Fibroblast of skin of back (primary cell): ENCODE measurements around the gene SMIM7.

ENCODE experiments used
- DNase-seq: peaks from one replicate; pipeline ENCODE4 v3.0.0-alpha.2; 2013

SMIM7 gene

DNA sequence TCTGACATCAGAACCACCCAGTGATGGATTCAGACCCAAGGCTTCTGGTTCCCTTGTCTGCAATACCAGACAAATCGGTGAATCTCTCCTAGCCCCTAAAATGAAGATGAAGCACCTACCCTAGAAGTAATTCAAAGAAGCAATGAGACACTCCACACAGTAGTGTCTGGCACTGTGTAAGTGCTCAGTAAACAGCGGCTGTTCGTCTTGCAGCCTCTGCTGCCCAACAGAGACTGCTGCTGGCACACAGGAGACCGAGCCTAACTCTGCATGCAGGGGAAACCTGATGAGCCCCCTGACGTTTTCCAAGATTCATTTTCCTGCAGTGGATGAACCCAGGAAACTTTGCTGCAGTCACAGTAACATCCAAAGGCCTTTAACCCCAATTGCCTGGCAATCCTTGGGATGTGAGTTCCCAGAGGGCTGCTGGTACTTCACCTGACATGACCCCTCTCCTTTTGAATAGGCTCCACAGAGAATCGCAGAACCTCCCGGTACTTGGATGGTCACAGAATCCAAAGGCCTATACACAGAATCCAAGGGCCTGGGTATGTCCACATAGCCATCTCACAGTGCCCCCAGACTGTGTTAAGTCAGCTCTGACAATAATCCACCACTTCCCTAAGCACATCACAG, 38.7 kb downstream of the SMIM7 start:
- no peak for DNase-seq

DNA sequence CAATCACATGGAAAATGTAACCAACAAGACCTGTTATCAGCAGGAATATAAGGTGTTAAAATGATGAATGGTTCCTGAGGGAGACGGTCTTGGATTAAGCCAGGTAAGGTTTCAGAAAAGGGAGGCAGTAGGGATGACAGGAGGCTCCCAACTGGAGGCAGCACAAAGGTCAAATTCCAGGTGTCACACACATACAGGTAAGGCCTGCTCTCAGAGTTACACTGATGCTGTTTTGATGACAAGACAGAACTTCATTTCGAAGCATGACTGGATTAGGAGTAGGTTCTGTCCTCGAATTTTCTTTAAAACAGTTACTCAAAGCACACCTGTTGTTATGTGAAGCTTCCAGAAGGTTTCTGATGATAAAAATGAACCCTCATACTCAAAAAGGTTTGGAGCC, 39.4 kb downstream of the SMIM7 start:
- DNase-seq: no peak

DNA sequence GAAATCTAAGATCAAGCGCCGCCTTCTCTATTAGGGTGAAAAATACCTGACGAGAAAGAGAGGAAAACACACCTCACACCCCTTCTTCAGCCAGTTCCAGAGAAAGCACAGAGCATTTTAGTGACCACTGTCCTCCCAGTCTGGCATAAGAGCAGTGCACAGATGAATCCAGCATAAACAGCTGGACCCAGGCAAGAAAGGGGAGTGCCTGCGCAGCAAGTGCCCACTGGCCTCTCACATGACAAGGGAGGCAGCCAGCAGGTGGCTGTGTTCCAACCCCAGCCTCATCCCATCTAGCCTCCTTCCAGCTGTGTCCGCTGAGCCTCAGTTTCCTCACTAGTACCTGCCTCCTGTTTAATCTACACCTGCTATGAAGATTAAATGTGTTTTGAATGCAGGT, 39.9 kb downstream of the SMIM7 start:
- DNase-seq: no peak

DNA sequence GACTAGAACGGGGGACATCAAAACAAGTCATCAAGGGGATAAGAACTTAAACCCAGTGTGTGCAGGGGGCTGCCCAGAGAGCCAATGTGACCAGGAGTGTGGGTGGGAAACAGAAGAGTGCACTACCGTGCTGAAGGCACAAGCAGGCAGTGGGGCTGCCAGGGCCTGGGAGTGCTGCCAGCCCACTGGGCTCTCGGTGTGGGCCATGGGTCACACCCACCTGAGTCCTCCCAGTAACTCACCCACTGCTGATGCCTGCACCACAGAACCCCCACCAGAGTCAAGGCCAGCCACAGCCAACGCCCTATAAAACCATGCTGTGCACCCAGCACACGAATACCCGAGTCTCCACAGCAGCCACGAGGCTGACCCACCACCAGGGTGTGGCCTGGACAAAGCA, 40.5 kb downstream of the SMIM7 start:
- DNase-seq: no peak

DNA sequence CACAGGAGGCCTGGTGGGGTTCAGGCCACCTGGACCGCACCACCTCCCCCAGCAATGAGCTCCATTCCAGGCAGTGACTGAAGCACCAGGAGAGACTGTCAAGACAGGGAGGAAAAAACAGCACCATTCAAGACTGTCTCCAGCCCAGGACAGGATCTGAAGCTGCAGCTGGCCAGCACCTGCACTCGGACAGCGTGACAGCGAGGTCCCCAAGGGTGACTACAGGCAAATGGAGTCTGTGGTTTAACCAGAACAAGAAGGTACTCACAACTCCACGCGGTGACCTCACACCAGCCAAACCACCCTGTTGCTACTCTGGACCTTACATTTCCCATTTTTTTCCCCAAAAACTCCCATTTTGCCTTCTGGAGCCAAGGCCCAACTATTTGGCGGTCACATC, 41.7 kb downstream of the SMIM7 start:
- no peak for DNase-seq

DNA sequence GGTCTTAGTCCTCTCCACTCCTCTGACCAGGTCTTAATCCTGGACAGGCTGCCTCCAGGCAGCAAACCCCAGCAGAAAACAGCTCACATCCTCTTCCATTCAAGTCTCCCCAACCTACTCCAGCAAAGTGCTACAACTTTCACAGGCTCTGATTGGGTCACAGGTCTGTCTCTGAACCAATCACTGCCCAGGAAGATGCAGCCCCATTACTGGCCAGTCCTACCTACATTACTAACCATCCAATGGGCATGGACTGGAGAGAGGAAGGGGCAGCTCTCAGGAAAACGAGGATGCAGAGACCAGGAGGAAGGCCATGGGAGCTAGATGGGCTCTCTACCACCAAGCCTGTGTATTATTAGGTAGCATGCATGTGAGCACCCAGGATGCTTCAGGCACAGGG, 44.1 kb downstream of the SMIM7 start:
- no peak for DNase-seq

DNA sequence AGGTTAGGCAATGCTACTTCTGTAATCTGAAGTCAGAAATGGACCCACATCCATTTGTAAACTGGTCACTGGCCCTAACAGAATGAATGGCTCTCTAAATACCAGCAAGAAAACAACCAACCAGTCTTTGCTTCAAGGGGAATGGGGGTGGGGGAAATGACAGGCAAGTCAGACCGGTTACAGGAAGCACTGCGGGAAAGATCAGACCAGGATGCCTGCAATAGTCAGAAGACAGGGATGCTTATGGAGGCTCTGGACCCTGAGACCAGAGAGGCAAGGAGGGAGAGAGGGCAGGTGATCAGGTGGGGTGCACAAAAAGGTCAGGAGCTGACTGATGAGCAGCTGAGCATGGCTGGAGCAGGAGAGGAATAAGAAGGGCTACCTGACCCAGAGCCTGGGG, 45.0 kb downstream of the SMIM7 start:
- DNase-seq: no peak

DNA sequence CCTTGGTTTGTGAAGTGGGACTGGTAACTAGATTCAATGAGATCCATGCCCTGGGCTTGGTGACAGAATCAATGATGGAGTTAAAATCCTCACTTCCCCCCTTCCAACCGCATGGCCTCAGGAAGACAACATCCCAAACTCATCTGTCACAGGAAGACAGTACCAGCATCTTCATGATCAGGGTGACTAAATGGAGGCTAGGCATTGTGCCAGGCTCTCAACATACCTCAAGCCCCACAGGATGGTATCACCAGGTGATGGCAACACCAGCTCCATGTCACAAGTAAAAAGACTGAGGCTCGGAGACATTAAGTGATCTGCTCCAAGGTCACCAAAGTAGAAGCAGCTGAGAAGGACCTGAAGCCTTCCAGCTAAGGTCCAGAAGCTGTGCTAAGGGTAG, 46.1 kb downstream of the SMIM7 start:
- DNase-seq: no peak

DNA sequence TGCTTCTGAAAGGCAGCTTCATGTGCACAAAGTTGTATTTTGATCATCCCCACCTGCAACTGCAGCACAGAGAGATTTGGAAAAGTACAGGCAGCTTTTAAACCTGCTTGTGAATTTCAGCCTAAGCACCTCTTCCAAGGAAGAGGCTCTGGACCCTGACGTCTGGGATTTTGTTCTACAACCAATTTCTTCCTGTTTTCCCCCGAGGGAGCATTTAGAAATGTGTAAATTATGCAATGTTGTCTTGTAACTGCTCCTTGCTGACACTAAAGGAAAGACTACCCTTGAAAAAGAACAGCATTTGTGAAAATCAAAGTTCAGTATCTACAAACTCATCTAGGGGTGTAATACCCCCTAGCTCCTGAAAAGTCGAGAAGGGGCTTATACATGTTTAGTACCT, 47.3 kb downstream of the SMIM7 start:
- no peak for DNase-seq

DNA sequence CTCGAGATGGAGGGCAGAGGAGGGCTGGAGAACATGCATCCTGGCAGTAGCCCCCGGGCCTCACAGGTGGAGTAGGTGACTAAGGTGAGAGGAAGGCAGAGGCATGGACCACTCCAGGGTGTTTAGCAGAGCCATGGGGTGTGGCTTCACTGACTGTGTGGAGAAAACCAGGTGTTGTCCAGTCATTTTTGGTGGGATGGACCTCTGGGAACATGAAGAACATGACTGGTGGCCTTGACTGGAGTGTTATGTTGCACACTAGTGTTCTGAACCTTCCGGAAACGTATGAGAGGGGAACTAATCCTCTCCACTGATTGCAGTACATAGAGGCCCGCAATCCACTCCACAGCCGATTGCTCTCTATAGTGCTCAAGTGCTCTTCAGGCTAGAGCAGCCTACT, 48.8 kb downstream of the SMIM7 start:
- no peak for DNase-seq

DNA sequence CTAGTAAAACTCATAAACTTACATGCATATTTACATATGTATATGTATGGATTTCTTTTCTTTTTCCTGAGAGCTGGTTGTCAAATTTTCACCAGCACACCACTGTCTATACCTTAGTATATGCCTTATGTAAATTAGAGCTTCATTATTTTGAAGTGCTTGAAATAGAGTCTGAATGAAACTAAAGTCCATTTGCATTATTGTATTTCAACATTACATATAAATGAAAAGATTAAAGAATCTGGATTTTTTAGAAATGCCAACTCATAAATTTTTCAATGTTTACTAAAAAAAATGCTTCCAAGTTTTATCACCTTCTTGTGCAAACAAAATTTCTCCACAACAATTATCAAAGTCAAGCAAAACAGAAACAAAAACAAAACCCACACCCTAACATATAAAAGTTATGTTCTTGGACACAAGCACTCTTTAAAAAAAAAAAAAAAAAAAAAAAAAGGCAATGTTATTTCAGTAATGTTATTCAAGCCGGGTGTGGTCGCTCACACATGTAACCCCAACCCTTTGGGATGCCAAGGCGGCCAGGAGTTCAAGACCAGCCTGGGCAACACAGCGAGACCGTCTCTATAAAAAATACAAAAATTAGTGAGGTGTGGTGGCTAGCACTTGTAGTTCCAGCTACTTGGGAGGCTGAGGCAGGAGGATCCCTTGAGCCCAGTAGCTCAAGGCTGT, 50.3 kb downstream of the SMIM7 start:
- DNase-seq: no peak

DNA sequence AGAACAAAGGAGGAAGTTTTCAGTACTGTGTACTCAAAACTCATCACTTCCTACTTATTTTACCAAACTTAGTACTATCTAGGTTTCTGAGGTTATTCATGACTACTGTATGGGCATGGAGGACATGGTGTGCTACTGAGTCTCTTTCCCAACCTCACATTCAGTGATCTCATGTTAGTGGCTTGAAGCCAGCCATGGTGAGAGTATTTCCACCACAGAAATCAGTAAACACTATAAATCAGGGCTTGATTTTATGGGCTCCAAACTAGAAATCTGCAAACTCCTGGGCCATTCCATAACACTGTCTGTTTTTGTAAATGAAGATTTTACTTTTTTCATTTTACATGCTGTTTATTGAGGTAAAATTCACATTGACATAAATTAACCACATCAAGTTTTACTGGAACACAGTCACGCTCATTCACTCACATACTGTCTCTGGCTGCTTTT, 51.6 kb downstream of the SMIM7 start:
- no peak for DNase-seq

DNA sequence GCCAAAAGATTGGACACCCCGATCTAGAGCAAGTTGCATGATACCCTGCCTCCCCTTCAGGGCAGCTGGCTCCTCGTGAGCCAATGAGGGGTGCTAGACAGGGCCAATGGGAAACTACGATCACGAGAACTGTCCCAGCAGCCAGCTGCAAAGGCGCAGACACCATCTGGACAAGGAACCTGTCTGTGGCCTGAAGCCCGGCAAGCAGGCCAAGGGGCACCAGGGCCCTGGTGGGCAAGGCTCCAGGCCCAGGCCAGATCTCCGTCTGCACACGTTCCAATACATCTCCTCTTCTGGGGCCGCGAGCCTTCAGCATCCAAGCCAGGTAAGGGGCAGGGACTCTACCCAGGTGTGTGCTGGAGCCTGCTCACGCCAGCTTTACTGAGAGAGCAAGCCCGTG, 52.1 kb downstream of the SMIM7 start:
- no peak for DNase-seq

DNA sequence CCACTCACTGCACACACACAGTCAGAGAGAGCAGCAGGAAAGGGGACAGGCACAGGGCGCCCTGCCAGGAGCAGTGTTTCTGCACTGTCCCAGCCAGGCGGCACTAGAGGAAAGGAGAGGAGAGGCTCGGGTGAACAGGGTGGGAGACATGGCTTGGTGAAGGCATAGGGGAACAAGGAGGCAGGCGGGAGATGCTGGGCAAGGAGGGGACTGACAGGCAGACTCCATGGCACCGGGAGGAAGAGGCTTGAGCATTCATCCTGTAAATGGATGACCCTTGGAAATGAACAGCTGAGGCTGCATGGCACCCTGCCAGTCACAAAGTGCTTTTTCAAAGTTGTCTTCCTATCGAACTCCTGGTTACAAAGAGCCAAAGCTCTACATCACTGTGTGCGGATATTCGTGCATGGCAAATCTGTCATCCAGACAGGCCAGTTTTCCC, 54.4 kb downstream of the SMIM7 start:
- DNase-seq: no peak

DNA sequence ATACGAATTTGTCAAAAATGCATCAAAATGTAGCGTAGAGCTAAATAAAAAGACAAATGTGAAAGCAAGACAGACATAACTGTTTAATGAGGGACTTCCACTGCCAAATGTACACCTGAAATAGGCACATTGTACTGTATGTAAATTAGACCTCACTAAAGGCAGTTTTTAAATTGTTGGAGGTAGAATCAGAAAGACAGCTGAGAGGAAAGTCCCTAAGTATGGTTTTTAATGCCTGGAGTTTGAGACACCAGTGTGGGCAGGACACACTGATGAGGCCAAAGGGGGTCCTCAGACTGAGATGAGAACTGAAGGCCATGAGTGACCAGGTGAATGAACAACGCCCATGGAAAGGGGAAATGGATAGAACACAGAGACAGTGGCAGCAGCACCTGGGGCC, 54.8 kb downstream of the SMIM7 start:
- DNase-seq: no peak

DNA sequence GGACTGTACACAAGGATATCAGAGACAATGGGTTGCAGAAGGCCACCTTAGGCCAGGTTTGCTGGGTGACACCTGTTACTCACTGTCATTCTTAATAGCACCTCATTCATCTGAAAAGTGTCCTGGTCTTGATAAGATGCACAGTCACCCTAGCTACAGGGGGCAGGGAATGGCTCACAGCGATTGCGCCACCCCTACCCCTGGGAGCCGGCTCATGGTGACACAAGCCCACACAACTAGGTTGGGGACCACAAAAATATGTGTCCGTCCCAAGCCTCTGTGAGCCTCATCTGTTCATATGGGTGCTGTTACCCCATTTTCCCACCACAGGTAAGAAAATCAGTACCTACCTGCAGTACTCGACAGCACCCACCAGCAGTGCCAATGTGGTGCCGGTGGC, 55.3 kb downstream of the SMIM7 start:
- no peak for DNase-seq

DNA sequence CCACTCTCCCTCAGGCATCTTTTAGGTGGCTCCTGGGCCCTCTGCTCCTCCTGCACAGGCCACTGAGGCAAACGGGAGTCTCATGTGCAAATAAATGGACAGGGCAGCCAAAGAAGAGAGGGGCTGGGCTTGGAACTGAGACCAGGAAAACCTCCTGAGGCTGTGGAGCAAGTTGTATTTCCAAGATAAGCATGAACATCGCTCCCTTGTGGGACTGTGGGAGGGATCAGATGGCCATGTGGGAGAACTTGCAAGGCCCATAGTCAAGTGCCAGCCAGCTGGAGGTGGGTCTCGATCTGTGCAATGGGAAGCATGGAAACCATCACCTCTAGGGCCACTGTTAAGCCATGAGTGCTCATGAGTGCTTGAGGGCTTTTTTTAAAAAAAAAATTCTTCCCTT, 56.9 kb downstream of the SMIM7 start:
- no peak for DNase-seq

DNA sequence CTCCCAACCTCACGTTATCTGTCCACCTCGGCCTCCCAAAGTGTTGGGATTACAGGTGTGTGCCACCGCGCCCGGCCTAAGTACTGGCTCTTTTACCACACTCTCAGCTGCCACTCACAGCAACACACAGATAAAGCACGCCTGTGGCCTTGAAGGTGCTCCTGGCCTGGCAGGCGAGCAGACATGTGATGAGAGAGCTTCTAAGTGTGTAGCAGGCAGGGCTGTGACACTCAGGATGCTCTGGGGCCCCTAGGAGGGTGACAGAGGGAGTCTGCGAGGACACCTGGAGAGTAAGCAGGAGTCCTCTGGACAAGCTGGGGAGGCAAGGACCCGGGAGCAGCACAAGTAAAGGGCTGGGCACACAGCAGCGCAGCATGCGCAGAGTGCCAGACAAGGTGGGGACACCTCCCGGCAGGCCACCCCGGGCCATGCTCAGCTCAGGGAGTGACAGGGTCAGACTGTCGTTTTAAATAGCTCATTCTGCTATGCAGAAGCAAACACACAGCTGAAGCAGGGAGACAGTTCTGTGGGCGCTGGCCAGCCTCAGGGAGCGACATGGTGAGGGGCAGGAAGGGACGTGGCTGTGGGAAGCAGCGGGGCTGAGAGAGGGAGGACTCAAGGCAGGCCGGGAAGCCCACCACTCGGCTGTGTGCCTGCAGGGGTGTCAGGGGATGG, 58.4 kb downstream of the SMIM7 start:
- no peak for DNase-seq

DNA sequence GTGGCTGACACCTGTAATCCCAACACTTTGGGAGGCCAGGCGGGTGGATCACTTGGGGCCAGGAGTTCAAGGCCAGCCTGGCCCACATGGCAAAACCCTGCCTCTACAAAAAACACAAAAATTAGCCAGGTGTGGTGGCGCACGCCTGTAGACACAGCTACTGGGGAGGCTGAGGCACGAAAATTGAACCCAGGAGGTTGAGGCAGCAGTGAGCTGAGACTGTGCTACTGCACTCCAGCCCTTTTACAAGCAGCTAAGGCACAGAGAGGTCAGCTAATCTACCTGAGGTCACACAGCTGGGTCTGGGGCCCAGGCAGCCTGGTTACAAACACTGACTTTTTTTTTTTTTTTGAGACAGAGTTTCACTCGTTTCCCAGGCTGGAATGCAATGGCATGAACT, 59.1 kb downstream of the SMIM7 start:
- no peak for DNase-seq

DNA sequence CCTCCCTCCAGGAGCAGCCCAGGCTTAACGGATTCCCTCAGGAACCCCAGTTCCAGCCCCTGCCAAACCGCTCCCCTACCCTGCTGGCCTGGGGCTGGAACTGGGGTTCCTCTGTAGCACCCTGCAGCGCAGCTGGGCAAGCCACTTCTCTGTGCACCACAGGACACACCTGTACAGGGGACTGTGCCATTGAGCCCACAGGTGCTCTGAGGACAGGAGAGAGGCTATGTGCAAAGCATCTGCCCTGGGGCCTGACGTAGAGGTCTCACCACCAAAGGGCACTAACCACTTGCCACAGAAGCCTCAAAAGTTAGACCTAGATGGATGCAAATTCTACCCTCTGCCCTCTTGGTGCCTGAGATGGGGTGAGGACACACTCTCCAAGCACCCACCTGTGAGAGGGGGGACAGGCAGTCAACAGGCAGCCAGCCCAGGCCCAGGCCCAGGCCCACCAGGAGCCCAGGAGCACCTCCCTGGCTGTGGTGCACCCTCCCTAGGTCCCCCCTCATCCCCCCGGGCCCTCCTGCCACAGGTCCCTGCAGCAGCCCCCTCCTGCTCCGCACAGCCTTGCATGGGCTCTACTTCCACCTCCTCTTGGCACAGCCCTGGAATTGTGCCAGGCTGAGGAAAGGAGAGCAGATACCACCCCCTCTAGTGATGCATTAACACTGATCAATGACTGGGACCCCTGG, 60.1 kb downstream of the SMIM7 start:
- DNase-seq: no peak

DNA sequence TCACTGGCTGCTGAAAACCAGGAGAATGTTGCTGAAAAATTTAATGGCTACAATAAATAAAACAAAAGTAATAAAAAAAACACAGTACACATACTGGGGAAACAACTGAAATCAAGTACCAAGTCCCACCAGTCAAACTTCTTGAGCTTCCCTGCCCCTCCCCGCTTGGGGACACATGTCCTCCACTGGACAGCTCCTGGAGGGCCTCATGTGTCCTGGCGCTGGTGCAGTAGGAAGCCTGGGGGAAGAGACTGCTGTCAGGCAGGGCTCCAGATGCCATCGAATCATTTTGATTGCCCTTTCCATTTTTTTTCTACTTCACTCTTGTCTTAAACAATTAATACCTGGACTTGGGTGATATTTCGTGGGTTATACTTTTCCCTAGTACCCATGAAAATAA, 61.1 kb downstream of the SMIM7 start:
- no peak for DNase-seq

DNA sequence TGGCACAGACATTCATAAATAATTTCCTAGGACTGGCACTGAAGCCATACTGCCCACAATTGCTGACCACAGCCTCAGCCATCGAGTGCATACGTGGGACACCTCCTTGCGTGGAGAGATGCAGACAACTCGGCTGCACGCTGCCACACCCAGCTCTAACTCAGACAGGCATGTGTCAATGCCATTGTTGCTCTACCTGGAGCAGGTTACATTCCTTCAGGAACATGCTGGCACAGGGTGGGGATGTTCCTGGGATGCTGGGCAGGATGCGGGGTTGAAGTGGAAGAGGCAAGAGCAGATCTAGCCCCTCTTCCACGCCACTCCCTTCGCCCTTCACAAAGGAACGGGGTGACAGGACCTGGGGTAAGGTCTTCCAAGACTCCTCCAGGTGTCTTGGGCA, 63.5 kb downstream of the SMIM7 start:
- DNase-seq: no peak
